HG02884 (cell line): Measurements from ENCODE around the gene OSTM1.

Source experiments
- ATAC-seq: cut with Tn5 transposase; IDR thresholded peaks from one replicate; pipeline ENCODE4 v1.9.1; 2021; ENCODE audit warnings: mild to moderate bottlenecking, moderate library complexity; ENCODE audit not compliant: unreplicated experiment

OSTM1 gene, protein sequence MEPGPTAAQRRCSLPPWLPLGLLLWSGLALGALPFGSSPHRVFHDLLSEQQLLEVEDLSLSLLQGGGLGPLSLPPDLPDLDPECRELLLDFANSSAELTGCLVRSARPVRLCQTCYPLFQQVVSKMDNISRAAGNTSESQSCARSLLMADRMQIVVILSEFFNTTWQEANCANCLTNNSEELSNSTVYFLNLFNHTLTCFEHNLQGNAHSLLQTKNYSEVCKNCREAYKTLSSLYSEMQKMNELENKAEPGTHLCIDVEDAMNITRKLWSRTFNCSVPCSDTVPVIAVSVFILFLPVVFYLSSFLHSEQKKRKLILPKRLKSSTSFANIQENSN

DNA sequence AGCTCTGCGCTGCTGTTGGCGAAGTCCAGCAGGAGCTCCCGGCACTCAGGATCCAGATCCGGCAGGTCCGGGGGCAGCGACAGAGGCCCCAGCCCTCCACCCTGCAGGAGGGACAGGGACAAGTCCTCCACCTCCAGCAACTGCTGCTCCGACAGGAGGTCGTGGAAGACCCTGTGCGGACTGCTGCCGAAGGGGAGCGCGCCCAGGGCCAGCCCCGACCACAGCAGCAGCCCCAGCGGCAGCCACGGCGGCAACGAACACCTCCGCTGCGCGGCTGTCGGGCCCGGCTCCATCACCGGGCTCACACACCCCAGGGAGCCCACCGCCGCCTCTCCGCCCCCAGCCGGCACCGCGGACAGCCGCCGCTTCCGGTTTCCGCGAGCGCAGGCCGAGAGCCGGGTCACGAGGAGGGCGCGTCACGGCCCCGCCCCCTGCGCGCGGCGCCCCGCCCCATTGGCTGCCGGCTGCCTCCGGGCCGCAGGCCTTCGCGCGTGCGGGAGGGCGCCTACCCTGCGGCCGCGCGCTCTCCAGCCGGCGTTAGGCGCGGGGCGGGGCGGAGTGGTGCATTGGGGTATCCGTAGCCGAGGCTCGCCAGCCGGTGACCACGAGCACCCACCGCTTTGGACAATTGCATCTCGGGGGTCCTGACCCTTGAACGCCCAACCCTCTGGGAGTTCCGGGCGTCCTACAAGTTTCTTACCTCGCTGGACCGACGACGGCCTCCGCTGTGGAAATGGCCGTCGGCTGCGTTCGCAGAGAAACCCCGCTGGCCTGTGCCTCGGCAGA lies at the start of gene OSTM1:
Gene OSTM1, minus strand, starts transcription at position 383 of the 786 bp plus-strand sequence. Its CDS starts 90 bp downstream, at position 293.
- ATAC-seq, result peak; percentile 92

DNA sequence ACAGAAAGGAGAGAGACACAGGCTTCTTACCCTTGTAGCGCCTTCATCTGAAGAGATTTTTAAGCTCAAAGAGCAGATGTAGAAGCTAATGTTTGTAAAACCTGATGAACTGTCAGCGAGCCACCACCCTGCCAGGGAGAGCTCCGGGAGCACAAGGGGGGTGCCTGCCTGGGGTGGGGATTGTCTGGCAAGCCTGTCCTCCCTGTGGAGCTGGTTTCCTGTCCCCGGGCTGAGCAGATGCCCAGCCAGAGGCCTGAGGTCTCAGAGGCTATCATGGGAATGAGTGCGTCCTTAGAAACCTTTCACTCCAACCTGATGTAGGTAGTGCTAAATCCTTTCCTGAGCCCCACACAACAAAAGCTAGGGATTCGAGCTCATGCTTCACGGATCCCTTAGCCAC lies 49.4 kb upstream of the OSTM1 start:
- ATAC-seq, result no peak

DNA sequence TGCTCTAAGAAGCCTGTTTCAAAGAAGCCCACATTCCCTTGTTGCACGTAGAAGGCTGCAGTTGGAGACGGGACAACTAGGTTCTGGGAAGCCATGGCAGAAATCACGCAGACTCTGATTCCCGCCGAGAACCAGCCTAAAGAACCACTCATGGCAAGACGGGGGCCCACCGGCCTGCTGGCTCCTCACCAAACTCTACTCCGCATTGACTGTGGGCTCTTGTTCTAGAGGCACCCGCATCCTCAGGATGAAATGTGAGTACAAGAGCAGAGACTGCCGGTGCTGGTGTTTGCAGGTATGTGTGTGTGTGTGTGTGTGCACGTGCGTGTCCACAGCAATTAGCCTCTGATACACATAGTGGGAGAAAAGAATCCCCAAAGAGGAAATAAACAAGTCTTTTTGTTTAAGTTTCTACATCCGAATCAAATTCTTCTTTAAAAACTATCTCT lies 49.0 kb upstream of the OSTM1 start:
- no peak for ATAC-seq

DNA sequence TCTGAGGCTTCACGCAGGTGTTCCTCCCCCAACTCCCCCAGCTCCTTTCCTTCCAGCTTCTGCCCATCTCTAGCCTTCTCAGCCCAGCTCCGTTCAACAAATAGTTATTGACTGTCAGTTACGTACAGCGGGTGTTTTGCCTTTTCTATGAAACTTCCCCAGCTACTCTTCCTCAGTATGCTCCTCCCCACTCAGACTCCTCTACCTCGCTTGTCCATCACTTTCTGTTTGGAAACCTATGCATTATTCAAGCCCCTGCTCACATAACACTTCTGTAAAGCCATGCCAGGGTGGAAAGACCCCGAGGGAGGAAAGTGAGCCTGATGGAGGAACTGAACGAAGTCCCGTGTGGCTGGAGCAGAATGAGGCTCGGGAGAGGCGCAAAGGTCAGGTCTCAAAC lies 47.1 kb upstream of the OSTM1 start:
- no peak for ATAC-seq

DNA sequence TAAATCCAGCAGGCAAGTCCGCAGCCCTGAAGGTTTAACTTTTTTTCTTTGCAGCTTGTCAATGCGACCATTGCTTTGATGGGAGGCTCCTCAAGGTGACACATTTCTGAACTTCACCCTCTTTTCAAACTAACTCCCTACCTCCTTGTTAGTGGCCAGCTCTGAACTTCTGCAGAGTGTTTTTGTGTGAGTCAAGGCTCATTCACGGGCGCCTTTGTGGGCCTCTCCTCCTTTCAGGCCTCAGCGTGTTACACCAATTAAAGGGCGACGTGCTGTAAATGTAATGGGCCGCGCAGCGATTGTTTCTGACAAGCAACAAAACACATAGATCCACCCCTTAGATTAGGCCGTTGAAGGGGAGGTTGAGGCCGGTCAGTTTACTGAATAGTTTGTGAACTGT lies 45.8 kb upstream of the OSTM1 start:
- no peak for ATAC-seq

DNA sequence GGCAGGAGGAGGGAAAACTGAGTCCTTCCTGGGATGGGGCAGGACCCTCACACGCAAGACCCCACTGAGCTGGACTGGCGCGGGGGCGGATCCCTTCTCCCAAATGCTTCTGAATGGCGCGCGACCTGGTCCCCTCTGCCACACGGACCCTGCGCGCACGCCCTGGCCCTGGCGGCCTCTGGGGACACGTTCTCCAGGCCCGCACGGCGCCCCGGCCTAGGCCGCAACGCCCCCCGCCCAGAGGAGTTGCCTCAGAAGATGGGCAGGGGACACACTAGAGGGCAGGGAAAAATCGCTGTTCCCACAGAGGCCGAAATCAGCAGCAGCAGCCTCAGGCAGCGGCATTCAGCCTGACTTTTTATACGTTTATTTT lies 45.2 kb upstream of the OSTM1 start:
- ATAC-seq, result no peak

DNA sequence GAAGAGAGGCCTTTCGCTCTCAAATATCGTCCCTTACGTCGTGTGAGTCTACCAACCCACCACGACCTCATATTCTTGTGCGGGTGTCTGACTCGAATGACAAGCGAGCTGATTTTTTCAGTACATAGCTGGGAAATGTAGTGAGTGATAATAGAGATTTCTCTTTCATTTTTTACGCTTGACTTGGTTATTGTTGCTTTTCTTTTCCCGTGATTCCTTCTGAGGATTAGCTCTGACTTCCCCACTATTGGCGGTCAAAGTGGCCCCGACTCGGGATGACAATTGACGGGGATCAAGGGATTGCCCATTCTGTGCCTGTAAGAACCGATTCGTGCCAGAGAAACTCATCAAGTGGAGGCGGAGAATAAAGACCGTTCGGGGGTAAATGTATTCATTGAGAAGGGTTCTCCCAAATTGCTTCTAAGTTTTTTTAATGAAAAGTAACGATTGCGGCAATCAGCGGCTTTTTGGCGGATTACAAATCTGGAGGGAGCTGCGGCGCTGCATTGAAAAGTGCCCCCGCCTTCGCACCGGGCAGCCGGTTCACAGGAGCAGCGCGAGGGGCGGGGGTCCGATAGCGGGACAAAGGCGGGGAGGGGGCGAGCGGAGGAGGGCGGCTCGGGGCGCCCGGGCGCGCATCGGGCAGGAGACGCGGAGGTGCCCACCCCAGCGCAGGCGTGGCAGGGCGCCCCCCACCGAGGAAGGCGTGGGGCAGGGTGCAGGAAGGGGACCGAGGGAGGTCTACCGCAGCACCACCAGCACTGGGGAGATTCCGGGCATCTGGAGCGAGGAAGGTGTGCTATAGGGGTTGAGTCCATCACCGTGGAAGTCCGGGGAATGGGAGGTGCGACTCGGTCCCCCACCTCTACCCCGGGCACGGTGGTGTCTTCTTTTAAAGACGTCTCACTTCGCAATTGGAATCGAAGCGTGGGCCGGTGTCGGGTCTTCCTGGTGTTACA lies 44.5 kb upstream of the OSTM1 start:
- ATAC-seq, result no peak

DNA sequence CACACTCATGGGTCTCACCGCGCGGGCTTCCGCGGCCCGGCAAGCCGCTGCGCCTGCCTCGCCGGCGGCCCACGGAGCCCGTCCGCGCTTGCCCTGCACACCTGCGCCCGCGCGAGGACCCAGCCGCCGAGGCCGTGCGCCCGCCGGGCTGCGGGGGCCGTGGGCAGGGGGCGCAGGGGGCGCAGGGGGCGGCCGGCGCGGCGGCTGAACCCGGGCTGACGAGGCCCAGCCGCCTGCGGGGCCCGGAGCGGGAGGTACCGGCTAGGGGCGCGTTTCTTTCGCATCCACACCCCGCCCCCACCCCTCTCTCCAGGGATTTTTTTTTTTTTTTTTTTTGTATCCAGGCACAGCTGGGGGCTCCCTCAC lies 43.8 kb upstream of the OSTM1 start:
- no peak for ATAC-seq

DNA sequence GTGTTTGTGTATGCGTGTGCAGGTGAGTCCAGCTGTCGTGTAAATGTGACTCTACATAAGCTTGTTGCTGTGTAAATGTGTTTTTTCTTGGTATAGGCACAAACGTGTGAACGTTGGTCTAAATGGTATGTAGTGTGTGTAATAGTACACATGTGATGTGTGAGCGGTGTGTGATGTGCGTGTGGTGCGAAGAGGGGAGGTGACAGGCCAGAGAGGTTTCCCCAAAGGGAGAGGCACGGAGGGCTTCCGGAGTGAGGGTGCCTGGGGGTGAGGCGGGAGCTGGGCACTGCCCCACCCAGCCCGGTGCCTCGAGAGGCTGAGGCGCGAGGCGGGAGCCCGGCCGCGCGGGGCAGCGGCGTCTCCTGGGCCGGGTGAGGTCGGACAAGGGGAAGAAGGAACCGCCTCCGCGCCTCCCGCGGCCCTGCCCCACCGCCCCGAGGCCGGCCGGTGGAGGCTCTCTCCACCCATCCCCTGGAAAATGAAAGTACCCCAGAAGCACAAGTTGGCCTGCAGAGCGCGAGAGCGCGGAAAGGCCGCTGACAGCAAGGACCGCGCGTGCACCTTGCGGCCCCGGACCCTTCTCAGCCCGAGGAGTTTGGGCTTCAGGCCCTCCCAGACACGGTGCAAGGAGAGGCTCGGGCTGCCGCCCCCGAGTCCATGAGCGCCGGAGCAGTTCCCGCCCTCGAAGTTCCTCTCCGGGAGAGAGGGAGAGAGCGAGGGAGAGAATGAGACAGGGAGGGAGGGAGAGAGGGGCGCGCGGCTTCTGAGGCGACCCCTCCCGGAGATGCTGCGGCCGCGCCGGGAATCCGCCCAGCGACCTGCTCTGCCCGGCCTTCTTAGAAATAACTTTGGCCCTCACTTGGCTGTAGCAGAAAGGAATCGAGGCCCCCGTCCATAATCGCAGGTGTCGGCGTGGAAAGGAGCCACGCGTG lies 43.2 kb upstream of the OSTM1 start:
- no peak for ATAC-seq

DNA sequence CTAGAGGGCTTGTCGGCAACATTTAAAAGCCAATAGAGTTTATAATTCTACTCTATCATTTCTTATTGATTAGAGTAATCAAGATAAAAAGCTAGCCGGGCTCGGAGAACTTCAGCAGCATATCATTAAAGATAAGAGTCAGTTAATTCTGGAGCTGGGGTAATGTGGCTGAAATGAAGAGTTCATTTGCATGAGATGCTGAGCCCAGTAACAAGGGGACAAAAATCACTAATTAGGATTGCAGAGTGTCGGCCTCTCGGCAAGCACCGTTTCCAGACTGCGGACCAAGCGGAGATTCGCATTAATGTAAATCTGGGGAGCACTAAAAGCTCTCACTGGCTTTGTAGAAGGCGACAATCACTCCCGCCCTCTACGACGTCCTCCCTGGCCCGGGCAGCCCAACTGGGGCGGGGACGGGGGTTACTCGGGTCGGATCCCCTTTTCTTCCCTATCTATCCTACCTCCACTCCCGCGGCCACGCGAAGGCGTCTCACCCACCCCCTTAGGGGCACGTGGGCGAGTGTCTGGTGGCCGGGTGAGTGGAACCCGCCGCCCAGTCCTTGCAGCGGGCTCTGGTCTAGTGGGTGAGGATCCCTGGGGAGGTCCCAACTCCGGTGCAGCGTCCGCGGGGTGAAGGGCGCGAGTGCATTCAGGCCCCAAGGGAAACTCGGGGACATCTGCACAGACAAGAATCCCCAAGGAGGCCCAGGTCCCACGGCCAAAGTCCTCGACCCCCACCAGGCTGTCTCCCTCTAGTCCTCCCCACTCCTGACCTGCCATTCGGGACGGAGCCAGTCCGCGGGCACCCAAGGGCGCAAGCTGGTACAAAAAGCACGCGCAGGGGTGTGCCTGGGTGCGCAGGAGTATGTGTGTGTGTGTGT lies 42.2 kb upstream of the OSTM1 start:
- no peak for ATAC-seq

DNA sequence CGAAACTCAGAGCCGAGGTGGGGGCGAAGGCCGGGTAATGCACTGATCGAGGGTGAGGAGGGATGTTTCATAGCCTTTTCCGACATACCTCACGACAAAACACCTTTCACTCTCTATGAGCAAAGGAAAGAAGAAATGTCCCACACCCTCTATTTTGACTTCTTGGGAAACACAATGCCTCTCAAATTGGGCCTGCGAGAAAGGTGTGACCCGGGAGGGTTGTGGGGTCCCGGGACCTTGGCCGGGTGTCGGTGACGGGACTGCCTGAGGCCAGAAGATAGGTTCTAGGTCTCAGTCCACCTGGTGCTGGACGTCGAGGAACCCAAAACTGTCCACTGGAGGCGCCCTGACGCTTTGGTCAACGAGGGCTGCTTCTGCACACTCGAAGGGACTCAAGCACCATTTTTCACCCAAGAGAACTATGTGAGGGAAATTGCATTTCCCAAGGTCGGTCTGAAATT lies 41.1 kb upstream of the OSTM1 start:
- ATAC-seq, result no peak

DNA sequence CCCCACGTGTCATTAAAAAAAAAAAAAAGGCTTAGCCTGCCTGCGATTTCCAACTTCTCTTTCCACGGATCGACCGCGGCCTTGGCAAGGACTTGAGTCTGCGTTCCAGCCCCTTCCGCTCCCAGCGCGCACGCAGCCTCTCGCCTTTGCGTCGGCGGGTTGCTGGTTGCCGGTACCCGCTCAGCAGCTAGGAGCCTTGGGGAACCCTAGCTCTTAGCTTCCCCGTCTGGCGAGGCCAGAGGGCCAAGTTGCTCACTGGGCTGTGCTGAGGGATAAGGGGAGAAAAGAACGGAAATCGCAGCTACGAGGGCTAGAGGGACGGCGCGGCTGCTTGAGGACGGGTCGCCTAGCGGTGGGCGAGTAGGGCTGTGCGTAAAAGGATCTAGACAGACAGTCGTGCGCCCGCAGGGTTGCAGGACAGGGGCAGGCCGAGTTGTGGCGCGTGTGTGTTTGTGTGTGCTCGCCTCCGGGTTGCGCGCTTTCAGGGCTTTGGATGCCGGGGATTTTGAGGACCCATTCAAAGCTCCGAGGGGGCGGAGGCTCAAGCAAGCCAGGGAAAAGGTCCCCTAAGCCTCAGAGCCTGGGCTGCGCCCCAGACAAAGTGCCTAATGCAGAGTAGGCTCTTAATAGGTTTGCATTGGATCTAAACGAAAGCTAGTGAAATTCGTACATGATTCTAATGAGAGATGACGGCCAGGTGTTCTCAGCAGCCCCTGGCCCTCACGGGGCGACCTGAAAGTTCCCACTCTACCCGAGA lies 40.5 kb upstream of the OSTM1 start:
- ATAC-seq, result no peak

DNA sequence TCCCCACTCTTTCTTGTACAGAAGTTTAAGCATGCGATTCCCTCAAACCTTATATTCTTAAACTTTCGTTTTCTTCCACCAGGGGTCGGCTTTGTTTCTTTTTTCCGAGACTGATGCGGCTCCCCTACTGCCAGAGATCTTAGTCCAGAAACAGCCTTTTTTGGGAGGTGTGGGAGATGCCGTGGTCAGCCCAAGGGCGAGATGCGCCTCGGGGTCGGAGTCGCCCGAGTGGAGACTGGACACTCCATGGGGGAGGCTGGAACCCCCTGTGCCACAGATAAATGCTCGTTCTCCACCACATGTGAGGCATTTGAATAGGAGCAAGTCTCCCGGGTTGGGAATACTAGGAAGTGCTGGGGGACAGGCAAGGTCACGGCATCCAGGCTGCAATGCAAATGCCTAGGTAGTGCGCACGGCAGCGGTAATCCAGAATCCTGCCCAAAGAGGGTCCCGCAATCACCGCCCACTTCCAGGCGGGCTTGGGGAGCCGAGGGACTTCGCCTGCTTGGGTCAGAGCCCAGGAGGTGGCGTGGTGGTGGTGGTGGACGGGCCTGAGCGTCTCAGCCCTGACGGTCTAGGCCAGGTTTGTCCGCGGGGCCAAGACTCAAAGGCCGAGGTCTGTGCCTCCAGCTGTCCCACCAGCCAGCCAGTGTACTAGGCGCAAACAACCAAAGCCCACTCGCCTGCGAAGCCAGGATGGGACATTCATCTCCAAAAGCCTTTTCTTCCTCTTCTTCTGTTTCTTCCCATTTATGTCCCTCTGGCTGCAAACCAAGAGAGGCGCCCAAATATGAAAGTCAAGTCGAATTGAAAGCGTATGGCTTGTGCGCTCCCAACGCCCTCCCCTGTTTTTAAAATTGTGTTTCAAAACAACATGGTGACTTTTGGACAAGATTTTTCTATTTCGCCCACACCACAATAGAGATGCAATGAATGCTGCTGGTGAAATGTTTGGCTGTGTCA lies 39.3 kb upstream of the OSTM1 start:
- no peak for ATAC-seq

DNA sequence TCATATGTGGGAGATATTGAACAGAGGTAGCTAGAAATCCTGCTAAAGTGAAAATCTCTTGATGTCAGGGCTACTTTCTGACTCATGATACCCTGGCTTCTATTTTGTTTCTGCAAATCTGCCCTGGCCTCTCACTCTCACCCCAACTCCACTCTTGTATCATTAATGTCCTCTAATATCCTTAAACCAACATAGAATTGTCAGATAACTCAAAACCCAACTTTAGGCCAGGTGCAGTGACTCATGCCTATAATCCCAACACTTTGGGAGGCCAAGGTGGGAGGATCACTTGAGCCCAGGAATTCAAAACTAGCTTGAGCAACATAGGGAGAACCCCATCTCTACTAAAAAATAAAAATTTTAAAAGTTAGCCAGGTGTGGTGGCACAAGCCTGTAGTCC lies 33.8 kb upstream of the OSTM1 start:
- no peak for ATAC-seq

DNA sequence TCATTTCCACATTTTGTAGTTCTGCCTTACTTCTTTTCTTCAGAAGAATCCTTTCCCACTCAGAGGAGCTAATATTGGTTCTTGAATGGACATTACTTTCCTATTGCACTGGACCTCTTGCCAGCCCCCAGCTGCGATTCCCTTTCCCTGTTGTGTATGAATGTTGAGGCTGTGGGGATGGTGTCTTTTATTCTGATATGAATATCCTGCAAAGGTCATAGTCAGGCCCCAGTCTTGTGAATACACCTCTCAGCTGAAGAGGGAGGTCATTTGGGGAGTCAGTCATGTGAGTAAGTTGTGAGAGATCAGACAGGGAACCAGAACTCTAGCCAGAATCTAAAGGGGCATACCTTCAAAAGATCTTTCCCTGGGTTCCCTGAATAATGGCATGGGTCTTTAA lies 32.6 kb upstream of the OSTM1 start:
- no peak for ATAC-seq

DNA sequence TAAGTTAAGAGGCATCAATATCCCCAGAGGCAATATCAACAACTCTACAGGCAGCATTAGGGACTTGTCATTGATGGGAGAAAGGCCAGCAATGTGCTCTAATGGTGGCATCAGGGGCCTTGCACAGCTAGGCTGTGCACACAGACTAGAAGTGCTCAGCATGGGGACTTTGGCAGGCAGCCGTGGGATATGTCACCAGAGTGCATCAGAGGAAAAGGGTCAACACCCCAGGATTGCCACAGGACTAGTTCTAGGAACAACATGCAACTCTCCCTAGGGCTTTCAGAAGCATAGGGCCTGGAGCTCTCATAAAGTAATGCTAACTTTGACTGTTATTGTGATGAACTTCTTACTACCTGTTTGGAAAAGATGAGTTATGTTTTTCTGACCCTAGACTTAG lies 32.2 kb upstream of the OSTM1 start:
- no peak for ATAC-seq

DNA sequence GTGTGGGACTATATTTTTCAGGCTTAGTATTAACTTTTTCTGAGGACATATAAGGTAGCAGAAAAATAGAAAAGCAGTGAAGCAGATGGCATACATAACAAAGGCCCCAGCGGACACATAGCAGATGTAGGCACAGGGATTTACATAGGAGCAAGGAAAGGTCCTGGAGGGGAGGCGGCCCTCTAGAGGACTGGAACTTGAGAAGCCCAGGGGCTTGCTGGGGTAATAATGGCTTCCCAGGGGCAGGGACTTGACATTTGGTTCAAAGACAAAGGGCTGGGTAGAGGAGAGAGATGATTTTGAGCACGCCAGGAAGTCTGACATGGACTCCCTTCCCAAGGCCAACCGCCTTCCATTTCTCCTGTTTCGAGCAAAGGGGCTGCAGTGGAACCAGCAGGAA lies 31.7 kb upstream of the OSTM1 start:
- no peak for ATAC-seq
